ENCODE data around the gene PNPLA6.

The PNPLA6 gene

GRCh38 chr19:7605490-7606222 lies 70.1 kb downstream of the PNPLA6 start:
- Histone ChIP-seq H3K4me3 (ENCODE audit: low read depth, low read length) (no peak overlapping the region), H3K27me3 (ENCODE audit: insufficient read depth, low read length) (no peaks in the 10 kb centered on the region), H2AFZ (ENCODE audit: low read length, unreplicated experiment) (no peak overlapping the region), H3K36me3 (ENCODE audit: insufficient read depth, low read length) (no peaks in the 10 kb centered on the region), H3K4me1 (ENCODE audit: control insufficient read depth, insufficient read depth, low read length, unreplicated experiment) (no peaks in the 10 kb centered on the region), H3K79me2 (ENCODE audit: control insufficient read depth, insufficient read depth, low read length, unreplicated experiment) (no peaks in the 10 kb centered on the region), H3K27ac (ENCODE audit: low read depth, low read length) (no peak overlapping the region)

GRCh38 chr19:7606289-7606688 lies 70.8 kb downstream of the PNPLA6 start:
- Histone ChIP-seq H3K4me3 (ENCODE audit: low read depth, low read length) (no peak overlapping the region), H2AFZ (ENCODE audit: low read length, unreplicated experiment) (no peak overlapping the region), H3K79me2 (ENCODE audit: control insufficient read depth, insufficient read depth, low read length, unreplicated experiment) (no peaks in the 10 kb centered on the region), H3K4me1 (ENCODE audit: control insufficient read depth, insufficient read depth, low read length, unreplicated experiment) (no peaks in the 10 kb centered on the region), H3K36me3 (ENCODE audit: insufficient read depth, low read length) (no peaks in the 10 kb centered on the region), H3K27me3 (ENCODE audit: insufficient read depth, low read length) (no peaks in the 10 kb centered on the region), H3K27ac (ENCODE audit: low read depth, low read length) (no peak overlapping the region)

- H3K27me3 ChIP-seq (ENCODE audit: insufficient read depth, low read length): no peaks in the 10 kb centered on the region
- H3K4me1 ChIP-seq (ENCODE audit: control insufficient read depth, insufficient read depth, low read length, unreplicated experiment): no peaks in the 10 kb centered on the region
- H3K27ac ChIP-seq (ENCODE audit: low read depth, low read length): no peak overlapping the region
- H2AFZ ChIP-seq (ENCODE audit: low read length, unreplicated experiment): no peak overlapping the region
- H3K4me3 ChIP-seq (ENCODE audit: low read depth, low read length): no peak overlapping the region
- no peaks in the 10 kb centered on the region for H3K36me3 ChIP-seq (ENCODE audit: insufficient read depth, low read length)
- no peaks in the 10 kb centered on the region for H3K79me2 ChIP-seq (ENCODE audit: control insufficient read depth, insufficient read depth, low read length, unreplicated experiment)
Observed at GRCh38 chr19:7607212-7607873, 71.8 kb downstream of the PNPLA6 start.

- Histone ChIP-seq H3K27me3 (ENCODE audit: insufficient read depth, low read length) (no peaks in the 10 kb centered on the region), H3K4me3 (ENCODE audit: low read depth, low read length) (no peak overlapping the region), H3K27ac (ENCODE audit: low read depth, low read length) (no peak overlapping the region), H3K36me3 (ENCODE audit: insufficient read depth, low read length) (no peaks in the 10 kb centered on the region), H3K4me1 (ENCODE audit: control insufficient read depth, insufficient read depth, low read length, unreplicated experiment) (no peaks in the 10 kb centered on the region), H3K79me2 (ENCODE audit: control insufficient read depth, insufficient read depth, low read length, unreplicated experiment) (no peaks in the 10 kb centered on the region), H2AFZ (ENCODE audit: low read length, unreplicated experiment) (no peak overlapping the region)
Observed at GRCh38 chr19:7607874-7608560, 72.5 kb downstream of the PNPLA6 start.

GRCh38 chr19:7610491-7611240 lies 75.1 kb downstream of the PNPLA6 start:
- Histone ChIP-seq H3K79me2 (ENCODE audit: control insufficient read depth, insufficient read depth, low read length, unreplicated experiment) (no peaks in the 10 kb centered on the region), H3K36me3 (ENCODE audit: insufficient read depth, low read length) (no peaks in the 10 kb centered on the region), H2AFZ (ENCODE audit: low read length, unreplicated experiment) (no peak overlapping the region), H3K4me3 (ENCODE audit: low read depth, low read length) (no peak overlapping the region), H3K4me1 (ENCODE audit: control insufficient read depth, insufficient read depth, low read length, unreplicated experiment) (no peaks in the 10 kb centered on the region), H3K27me3 (ENCODE audit: insufficient read depth, low read length) (no peaks in the 10 kb centered on the region), H3K27ac (ENCODE audit: low read depth, low read length) (no peak overlapping the region)

Measured in ACC112 (cell line).